Measurements from ENCODE around the gene CAPN13.

The CAPN13 gene

DNA sequence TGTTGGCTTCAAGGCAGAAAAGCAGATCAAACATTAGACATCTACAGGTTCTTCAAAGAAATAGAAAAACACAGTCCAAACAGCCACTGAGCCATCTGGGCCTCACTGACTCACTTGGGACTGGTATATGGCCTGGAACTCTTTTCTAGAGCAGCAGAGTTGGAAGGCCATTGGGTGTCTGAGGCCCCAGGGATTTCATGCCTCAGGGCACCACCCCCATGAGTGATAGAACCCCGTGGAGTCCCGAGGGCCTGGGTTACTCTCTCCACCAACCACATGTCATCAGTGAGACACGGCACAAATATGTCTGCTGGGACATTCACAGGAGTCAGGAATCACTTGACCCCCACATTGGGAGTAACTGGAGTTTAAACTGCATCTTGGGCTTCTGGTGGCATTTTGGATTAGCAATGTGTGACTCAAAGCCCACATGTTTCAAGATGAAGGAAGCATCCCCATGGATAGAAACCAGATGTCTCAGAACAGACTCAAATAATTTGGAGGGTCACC lies 44.0 kb downstream of the CAPN13 start:
- no peak for DNase-seq (ENCODE audit: low read depth)
- TF ChIP-seq MYC (IDR thresholded peaks at IDR 0.05; ENCODE audit: low read depth, low read length), result no peak
- no peak for TF ChIP-seq POLR2A (IDR thresholded peaks at IDR 0.05; ENCODE audit: extremely low read depth, insufficient read length)
- TF ChIP-seq, protein P1, sequence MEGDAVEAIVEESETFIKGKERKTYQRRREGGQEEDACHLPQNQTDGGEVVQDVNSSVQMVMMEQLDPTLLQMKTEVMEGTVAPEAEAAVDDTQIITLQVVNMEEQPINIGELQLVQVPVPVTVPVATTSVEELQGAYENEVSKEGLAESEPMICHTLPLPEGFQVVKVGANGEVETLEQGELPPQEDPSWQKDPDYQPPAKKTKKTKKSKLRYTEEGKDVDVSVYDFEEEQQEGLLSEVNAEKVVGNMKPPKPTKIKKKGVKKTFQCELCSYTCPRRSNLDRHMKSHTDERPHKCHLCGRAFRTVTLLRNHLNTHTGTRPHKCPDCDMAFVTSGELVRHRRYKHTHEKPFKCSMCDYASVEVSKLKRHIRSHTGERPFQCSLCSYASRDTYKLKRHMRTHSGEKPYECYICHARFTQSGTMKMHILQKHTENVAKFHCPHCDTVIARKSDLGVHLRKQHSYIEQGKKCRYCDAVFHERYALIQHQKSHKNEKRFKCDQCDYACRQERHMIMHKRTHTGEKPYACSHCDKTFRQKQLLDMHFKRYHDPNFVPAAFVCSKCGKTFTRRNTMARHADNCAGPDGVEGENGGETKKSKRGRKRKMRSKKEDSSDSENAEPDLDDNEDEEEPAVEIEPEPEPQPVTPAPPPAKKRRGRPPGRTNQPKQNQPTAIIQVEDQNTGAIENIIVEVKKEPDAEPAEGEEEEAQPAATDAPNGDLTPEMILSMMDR (IDR thresholded peaks at IDR 0.05; ENCODE audit: low read depth, low read length), result no peak
- TF ChIP-seq, protein P2, sequence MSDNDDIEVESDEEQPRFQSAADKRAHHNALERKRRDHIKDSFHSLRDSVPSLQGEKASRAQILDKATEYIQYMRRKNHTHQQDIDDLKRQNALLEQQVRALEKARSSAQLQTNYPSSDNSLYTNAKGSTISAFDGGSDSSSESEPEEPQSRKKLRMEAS (IDR thresholded peaks at IDR 0.05; ENCODE audit: low read depth, low read length), result no peak
- H3K4me3 ChIP-seq (ENCODE audit: low read depth, low read length), result no peak overlapping the region

DNA sequence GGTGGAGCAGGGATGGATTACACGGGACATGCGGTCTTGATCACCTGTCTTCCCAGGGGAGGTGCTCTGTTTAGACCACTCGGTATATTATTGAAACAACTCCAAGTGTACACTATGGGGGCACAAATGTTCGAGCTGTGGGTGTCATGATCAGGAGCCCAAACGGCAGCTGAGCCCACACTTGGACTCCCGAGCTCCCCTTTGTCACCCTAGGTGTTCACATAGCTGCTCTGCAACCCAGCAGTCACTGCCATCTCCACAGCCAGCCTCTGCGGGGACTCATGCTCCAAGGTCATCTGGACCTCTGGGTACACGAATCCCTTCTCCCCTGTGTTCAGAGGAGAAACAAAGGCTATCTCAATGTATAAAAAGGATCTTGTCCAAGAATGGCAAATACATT lies 46.0 kb downstream of the CAPN13 start:
- no peak for DNase-seq (ENCODE audit: low read depth)
- no peak for TF ChIP-seq POLR2A (IDR thresholded peaks at IDR 0.05; ENCODE audit: extremely low read depth, insufficient read length)
- TF ChIP-seq, protein P1 (IDR thresholded peaks at IDR 0.05; ENCODE audit: low read depth, low read length), result no peak
- TF ChIP-seq, protein P2 (IDR thresholded peaks at IDR 0.05; ENCODE audit: low read depth, low read length), result no peak
- TF ChIP-seq MYC (IDR thresholded peaks at IDR 0.05; ENCODE audit: low read depth, low read length), result no peak
- no peak overlapping the region for H3K4me3 ChIP-seq (ENCODE audit: low read depth, low read length)

DNA sequence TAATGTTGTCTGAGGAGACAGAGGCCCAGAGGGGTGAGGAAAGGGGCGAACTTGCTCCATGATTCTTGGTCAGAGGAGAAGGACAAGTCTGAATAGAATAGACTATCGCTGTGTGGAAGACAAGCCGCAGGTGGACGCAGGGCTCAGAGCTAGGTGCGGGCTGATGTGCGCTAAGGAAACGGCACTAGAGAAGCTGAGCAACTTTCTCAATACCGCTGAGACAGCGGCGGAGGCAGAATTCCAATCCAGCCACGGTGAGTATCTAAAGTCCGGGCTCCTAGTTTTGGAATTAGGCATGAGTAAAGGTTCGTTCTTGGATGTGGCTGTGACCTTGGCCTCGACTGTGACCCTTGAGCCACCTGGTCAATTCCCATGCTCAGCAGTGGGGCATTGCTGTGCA lies 47.8 kb downstream of the CAPN13 start:
- no peak for DNase-seq (ENCODE audit: low read depth)
- TF ChIP-seq MYC (IDR thresholded peaks at IDR 0.05; ENCODE audit: low read depth, low read length), result no peak
- TF ChIP-seq, protein P2 (IDR thresholded peaks at IDR 0.05; ENCODE audit: low read depth, low read length), result no peak
- no peak for TF ChIP-seq POLR2A (IDR thresholded peaks at IDR 0.05; ENCODE audit: extremely low read depth, insufficient read length)
- TF ChIP-seq, protein P1 (IDR thresholded peaks at IDR 0.05; ENCODE audit: low read depth, low read length), result no peak
- no peak overlapping the region for H3K4me3 ChIP-seq (ENCODE audit: low read depth, low read length)

DNA sequence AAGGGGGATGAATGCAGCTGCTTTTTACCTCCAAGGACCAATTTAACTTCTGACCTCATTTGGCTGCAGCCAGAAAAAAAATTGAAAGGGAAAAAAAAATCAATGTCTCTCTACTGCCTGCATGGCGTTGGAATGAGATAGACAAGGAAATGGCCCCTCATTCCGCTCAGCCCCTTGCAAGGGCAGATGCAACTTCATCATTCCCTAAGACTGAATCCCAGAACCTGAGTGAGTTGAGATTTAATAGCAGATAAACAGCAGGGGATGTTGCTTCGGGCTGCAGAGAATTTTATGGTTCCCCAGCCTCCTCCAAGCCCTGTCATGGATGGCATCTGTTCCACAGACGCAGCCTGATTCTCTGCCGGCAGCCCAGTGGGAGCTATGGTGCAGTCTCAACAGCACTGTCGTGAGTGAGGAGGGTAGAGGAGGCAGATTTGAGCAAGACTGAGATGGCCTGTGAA lies 49.0 kb downstream of the CAPN13 start:
- TF ChIP-seq, protein P2 (IDR thresholded peaks at IDR 0.05; ENCODE audit: low read depth, low read length), result no peak
- TF ChIP-seq, protein P1 (IDR thresholded peaks at IDR 0.05; ENCODE audit: low read depth, low read length), result no peak
- TF ChIP-seq MYC (IDR thresholded peaks at IDR 0.05; ENCODE audit: low read depth, low read length) (no peak), POLR2A (IDR thresholded peaks at IDR 0.05; ENCODE audit: extremely low read depth, insufficient read length) (no peak)
- H3K4me3 ChIP-seq (ENCODE audit: low read depth, low read length), result no peak overlapping the region
- no peak for DNase-seq (ENCODE audit: low read depth)

DNA sequence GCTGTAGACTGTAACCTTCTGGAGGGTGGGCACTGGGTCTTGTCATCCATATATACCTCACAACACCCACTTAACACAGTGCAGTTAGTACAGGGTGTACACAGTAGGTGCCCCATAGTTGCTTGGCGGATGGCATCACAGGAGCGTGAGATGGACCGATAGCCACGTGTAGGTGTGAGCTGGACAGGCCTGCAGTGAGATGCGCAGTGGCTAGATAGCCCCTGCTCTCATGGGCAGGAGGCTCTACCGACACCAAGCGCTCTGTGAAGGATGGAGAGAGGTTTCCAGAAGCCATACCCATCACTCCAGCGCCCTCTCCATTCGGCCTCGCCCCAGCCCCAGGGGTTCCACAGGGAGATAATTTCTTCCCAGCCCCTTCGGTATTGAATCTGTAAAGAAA lies 49.5 kb downstream of the CAPN13 start:
- no peak for TF ChIP-seq POLR2A (IDR thresholded peaks at IDR 0.05; ENCODE audit: extremely low read depth, insufficient read length)
- TF ChIP-seq, protein P2 (IDR thresholded peaks at IDR 0.05; ENCODE audit: low read depth, low read length), result no peak
- no peak for TF ChIP-seq MYC (IDR thresholded peaks at IDR 0.05; ENCODE audit: low read depth, low read length)
- TF ChIP-seq, protein P1 (IDR thresholded peaks at IDR 0.05; ENCODE audit: low read depth, low read length), result no peak
- H3K4me3 ChIP-seq (ENCODE audit: low read depth, low read length), result no peak overlapping the region
- DNase-seq (ENCODE audit: low read depth), result no peak
